Fibroblast of mammary gland (primary cell): Measurements from ENCODE around the gene NCBP1.
A peak's percentile ranks its signal among the peaks of the same experiment; 100 is the strongest.

Experiments
- DNase-seq: peaks from one replicate; pipeline ENCODE4 v3.0.0-alpha.2; 2010; ENCODE audit warnings: low read depth
- H3K4me3 ChIP-seq: 2 replicates; pipeline ENCODE4 v1.5.1; 2011; ENCODE audit warnings: low read depth, mild to moderate bottlenecking, low read length, moderate library complexity; ENCODE audit not compliant: control insufficient read depth
- TF ChIP-seq, protein P1 (sequence below): conservative IDR thresholded peaks from 2 replicates; pipeline ENCODE4 v1.5.1; 2011; ENCODE audit warnings: low read depth, low read length, inconsistent platforms; ENCODE audit not compliant: control insufficient read depth, insufficient read depth

The NCBP1 gene

GRCh38 chr9:97596906-97597305 is 36.7 kb upstream of the NCBP1 start:
- DNase-seq: no peak
- H3K4me3 ChIP-seq: no peak overlapping the region
- TF ChIP-seq, protein P1, sequence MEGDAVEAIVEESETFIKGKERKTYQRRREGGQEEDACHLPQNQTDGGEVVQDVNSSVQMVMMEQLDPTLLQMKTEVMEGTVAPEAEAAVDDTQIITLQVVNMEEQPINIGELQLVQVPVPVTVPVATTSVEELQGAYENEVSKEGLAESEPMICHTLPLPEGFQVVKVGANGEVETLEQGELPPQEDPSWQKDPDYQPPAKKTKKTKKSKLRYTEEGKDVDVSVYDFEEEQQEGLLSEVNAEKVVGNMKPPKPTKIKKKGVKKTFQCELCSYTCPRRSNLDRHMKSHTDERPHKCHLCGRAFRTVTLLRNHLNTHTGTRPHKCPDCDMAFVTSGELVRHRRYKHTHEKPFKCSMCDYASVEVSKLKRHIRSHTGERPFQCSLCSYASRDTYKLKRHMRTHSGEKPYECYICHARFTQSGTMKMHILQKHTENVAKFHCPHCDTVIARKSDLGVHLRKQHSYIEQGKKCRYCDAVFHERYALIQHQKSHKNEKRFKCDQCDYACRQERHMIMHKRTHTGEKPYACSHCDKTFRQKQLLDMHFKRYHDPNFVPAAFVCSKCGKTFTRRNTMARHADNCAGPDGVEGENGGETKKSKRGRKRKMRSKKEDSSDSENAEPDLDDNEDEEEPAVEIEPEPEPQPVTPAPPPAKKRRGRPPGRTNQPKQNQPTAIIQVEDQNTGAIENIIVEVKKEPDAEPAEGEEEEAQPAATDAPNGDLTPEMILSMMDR: no peak

- no peak overlapping the region for H3K4me3 ChIP-seq
- peak; percentile 84 for DNase-seq
- TF ChIP-seq, protein P1: peak; percentile 98
Observed at GRCh38 chr9:97598461-97599288, 34.9 kb upstream of the NCBP1 start.

DNA sequence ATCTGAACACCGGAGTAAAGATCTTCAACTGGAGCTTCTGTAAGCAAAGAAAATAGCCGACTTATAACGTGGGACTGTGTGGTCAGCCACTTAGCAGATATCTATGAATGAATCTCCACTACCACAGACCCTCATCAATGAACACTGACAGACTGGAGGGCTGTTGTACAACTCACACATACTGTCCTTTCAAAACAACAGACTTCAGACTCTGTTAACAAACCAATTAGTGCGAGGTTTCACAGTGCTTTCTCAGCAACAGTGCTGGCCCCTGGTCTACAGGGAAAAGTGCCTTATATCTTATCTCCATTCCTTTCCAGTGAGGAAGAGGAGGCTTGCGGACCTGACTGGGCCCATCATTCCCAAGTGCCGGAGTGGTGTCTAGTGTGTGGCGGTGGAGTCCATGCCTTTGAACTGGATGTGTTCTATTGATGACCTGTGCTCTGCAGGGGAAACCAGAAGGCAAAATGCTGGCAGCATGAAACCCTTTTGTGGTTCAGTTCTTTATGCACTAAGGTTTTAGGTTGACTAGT is 34.2 kb upstream of the NCBP1 start:
- no peak for DNase-seq
- TF ChIP-seq, protein P1: no peak
- no peak overlapping the region for H3K4me3 ChIP-seq

GRCh38 chr9:97600531-97601227 is 32.9 kb upstream of the NCBP1 start:
- no peak for DNase-seq

DNA sequence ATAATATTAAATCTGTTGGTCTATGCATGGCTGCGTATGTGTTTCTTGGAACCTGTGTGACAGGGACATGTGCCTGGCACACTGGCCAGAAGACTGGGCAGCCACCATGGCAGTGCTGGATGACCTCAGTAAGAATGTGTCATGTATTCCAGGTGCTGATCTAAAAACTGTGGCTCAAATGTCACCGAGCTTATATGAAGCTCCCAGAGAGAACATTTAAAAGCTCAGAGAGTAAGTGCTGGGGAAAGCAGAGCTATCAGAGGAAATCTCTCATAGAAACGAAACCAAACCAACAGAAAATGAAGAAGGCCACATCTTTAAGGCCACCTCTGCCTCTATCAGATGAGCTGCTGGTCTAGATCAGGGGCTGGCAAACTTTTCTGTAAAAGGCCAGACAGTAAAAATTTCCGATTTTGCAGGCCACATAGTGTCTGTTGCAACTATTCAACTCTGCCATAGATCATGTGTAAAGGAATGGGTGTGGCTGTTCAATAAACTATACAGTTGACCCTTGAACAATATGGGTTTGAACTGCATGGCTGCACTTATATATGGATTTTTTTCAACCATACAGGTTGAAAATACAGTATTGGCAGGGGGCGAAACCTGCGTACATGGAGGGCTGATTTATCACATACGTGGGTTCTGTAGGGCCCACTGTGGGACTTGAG is 32.3 kb upstream of the NCBP1 start:
- TF ChIP-seq, protein P1: no peak
- H3K4me3 ChIP-seq: no peak overlapping the region
- DNase-seq: no peak

More at GRCh38 chr9:97600531-97601227, 32.9 kb upstream of the NCBP1 start:
- TF ChIP-seq, protein P1: no peak
- H3K4me3 ChIP-seq: no peak overlapping the region

DNA sequence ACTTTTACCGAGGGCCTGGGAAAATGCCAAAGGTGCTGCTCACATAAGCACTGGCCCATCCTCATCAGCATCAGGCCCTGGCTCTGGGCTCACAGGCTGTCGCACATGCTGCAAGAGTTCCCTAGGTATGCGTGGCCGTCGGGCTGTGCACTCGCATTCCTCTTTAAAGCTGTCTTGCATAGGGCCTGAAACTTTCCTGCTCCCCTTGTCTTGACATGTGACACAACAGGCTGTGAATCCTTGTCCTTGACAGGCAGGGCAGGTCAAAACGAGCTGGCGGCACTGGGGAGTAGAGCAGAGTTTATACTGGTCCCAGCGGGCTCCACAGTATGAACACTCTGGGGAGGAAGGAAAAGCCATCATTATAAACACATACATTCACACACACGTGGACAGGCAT is 31.2 kb upstream of the NCBP1 start:
- no peak overlapping the region for H3K4me3 ChIP-seq
- no peak for DNase-seq
- TF ChIP-seq, protein P1: no peak
